ENCODE measurements around the gene IGSF9.

DNA sequence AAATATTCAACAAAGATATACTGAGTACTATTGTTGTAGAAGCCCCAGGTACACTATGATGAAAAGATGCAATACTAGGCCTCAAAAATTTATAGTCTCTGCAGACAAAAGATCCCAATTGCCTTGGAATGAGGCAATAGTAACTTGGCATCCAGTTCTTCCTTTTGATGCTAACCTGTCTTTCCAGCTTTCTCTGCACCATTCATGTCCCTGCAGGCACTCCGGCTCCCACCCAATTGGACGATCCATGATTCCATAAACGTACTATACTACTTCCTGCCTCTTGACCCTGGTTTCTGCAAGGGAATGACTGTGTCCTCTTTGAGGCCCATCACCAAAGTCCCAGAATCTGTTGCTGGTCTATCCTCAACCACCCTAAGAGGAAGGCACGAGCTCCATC, 12.1 kb downstream of the IGSF9 start:
- TF ChIP-seq POLR2A (IDR thresholded peaks at IDR 0.05; ENCODE audit: low read length) (no peak), GATA1 (IDR thresholded peaks at IDR 0.05; ENCODE audit: low read depth, low read length) (no peak)
